H9 (cell line): ENCODE measurements around the gene FANK1. TPM values are rescaled to one million over a fixed set of nuclear protein-coding genes. Genes with fewer than 3 reads are reported as not detected.

Source experiments
- DNase-seq: peaks from one replicate; pipeline ENCODE4 v3.0.0-alpha.2; 2017
- H2AFZ ChIP-seq: one replicate; pipeline ENCODE4 v1.6.1; 2013; ENCODE audit warnings: mild to moderate bottlenecking, low read length, control low read depth, moderate library complexity
- H2AK5ac ChIP-seq: 2 replicates; pipeline ENCODE4 v1.6.1; 2013; ENCODE audit warnings: low read length, control low read depth, mixed read lengths; ENCODE audit not compliant: insufficient read length
- H2BK120ac ChIP-seq: one replicate; pipeline ENCODE4 v1.6.1; 2013; ENCODE audit warnings: low read depth, mild to moderate bottlenecking, low read length, control low read depth, inconsistent platforms; ENCODE audit not compliant: poor library complexity, severe bottlenecking
- H2BK12ac ChIP-seq: 2 replicates; pipeline ENCODE4 v1.6.1; 2013; ENCODE audit warnings: low read length, control low read depth, mixed read lengths, low read depth; ENCODE audit not compliant: insufficient read length
- H2BK15ac ChIP-seq: 2 replicates; pipeline ENCODE4 v1.6.1; 2013; ENCODE audit warnings: low read depth, low read length, control low read depth
- H2BK20ac ChIP-seq: one replicate; pipeline ENCODE4 v1.6.1; 2013; ENCODE audit warnings: low read depth, mild to moderate bottlenecking, low read length, control low read depth, inconsistent platforms; ENCODE audit not compliant: poor library complexity, severe bottlenecking
- H2BK5ac ChIP-seq: 2 replicates; pipeline ENCODE4 v1.6.1; 2013; ENCODE audit warnings: low read length, control low read depth, mixed read lengths; ENCODE audit not compliant: insufficient read length
- H3K14ac ChIP-seq: 2 replicates; pipeline ENCODE4 v1.6.1; 2013; ENCODE audit warnings: low read length, control low read depth; ENCODE audit not compliant: insufficient read depth
- H3K18ac ChIP-seq: 2 replicates; pipeline ENCODE4 v1.6.1; 2013; ENCODE audit warnings: low read depth, mild to moderate bottlenecking, mixed read lengths, low read length, control low read depth; ENCODE audit not compliant: insufficient read length
- H3K23ac ChIP-seq: 2 replicates; pipeline ENCODE4 v1.6.1; 2013; ENCODE audit warnings: low read length, control low read depth, mixed read lengths, low read depth; ENCODE audit not compliant: insufficient read length
- H3K23me2 ChIP-seq: 2 replicates; pipeline ENCODE4 v1.6.1; 2013; ENCODE audit warnings: low read depth, mild to moderate bottlenecking, mixed read lengths, low read length, control low read depth; ENCODE audit not compliant: insufficient read length, poor library complexity, severe bottlenecking
- H3K27ac ChIP-seq: 2 replicates; pipeline ENCODE4 v1.5.1; 2013; ENCODE audit warnings: low read length, control low read depth, mixed read lengths, low read depth; ENCODE audit not compliant: insufficient read length
- H3K27me3 ChIP-seq: 2 replicates; pipeline ENCODE4 v1.6.1; 2013; ENCODE audit warnings: low read length, control low read depth, inconsistent platforms; ENCODE audit not compliant: insufficient read depth
- H3K4ac ChIP-seq: 2 replicates; pipeline ENCODE4 v1.6.1; 2013; ENCODE audit warnings: low read depth, mild to moderate bottlenecking, control low read depth, inconsistent platforms, low read length, moderate library complexity
- H3K4me1 ChIP-seq: 2 replicates; pipeline ENCODE4 v1.6.1; 2013; ENCODE audit warnings: low read length, control low read depth, inconsistent platforms; ENCODE audit not compliant: insufficient read depth
- H3K4me2 ChIP-seq: 2 replicates; pipeline ENCODE4 v1.6.1; 2013; ENCODE audit warnings: low read length, control low read depth, mixed read lengths; ENCODE audit not compliant: insufficient read length, insufficient read depth
- H3K56ac ChIP-seq: 2 replicates; pipeline ENCODE4 v1.6.1; 2013; ENCODE audit warnings: low read depth, mild to moderate bottlenecking, mixed read lengths, low read length, control low read depth; ENCODE audit not compliant: insufficient read length
- H3K79me1 ChIP-seq: 2 replicates; pipeline ENCODE4 v1.6.1; 2013; ENCODE audit warnings: low read depth, mild to moderate bottlenecking, moderate library complexity, low read length, control low read depth, inconsistent platforms; ENCODE audit not compliant: insufficient read depth, poor library complexity, severe bottlenecking
- H3K79me2 ChIP-seq: 2 replicates; pipeline ENCODE4 v1.6.1; 2013; ENCODE audit warnings: low read length, control low read depth, inconsistent platforms; ENCODE audit not compliant: insufficient read depth
- H3K9ac ChIP-seq: 2 replicates; pipeline ENCODE4 v1.6.1; 2013; ENCODE audit warnings: low read length, control low read depth, mixed read lengths; ENCODE audit not compliant: insufficient read length; ENCODE audit errors: extremely low read depth
- H3K9me3 ChIP-seq: one replicate; pipeline ENCODE4 v1.6.1; 2013; ENCODE audit warnings: low read depth, low read length, inconsistent platforms; ENCODE audit not compliant: control insufficient read depth
- H3T11ph ChIP-seq: one replicate; pipeline ENCODE4 v1.6.1; 2013; ENCODE audit warnings: mild to moderate bottlenecking, low read length, control low read depth, inconsistent platforms
- H4K20me1 ChIP-seq: one replicate; pipeline ENCODE4 v1.6.1; 2013; ENCODE audit not compliant: control insufficient read depth, insufficient read length, insufficient read depth
- H4K5ac ChIP-seq: 2 replicates; pipeline ENCODE4 v1.6.1; 2013; ENCODE audit warnings: low read depth, mild to moderate bottlenecking, mixed read lengths, low read length, control low read depth; ENCODE audit not compliant: insufficient read length
- H4K8ac ChIP-seq: replicated peaks from 2 replicates; pipeline ENCODE4 v1.6.1; 2013; ENCODE audit warnings: low read length, control low read depth, mixed read lengths, low read depth; ENCODE audit not compliant: insufficient read length
- H4K91ac ChIP-seq: 2 replicates; pipeline ENCODE4 v1.6.1; 2013; ENCODE audit warnings: low read depth, mild to moderate bottlenecking, moderate library complexity, mixed read lengths, low read length, control low read depth; ENCODE audit not compliant: insufficient read length
- H3K27ac Mint-ChIP-seq, 3 experiments: 2 replicates in 2 of 3; 3 replicates in 1 of 3; pipeline ENCODE4 v1.8.0; 2020 to 2021; ENCODE audit warnings: mixed read lengths in 3 of 3, mild to moderate bottlenecking in 1 of 3, moderate library complexity in 1 of 3
- H3K27me3 Mint-ChIP-seq: 2 replicates; pipeline ENCODE4 v1.8.0; 2021; ENCODE audit warnings: low read depth, mild to moderate bottlenecking, moderate library complexity, mixed read lengths
- H3K36me3 Mint-ChIP-seq, 3 experiments: 2 replicates in 2 of 3; 3 replicates in 1 of 3; pipeline ENCODE4 v1.8.0; 2020 to 2021; ENCODE audit warnings: low read depth in 3 of 3, mixed read lengths in 3 of 3; ENCODE audit not compliant: insufficient read depth in 1 of 3
- H3K4me1 Mint-ChIP-seq, 2 experiments: 2 replicates each; pipeline ENCODE4 v1.8.0; 2020; ENCODE audit warnings: mixed read lengths in 2 of 2
- H3K4me3 Mint-ChIP-seq, 2 experiments: 2 replicates in 1 of 2; 3 replicates in 1 of 2; pipeline ENCODE4 v1.8.0; 2020 to 2021; ENCODE audit warnings: mild to moderate bottlenecking in 2 of 2, mixed read lengths in 2 of 2, moderate library complexity in 1 of 2
- H3K9me3 Mint-ChIP-seq, 2 experiments: 2 replicates in 1 of 2; 3 replicates in 1 of 2; pipeline ENCODE4 v1.8.0; 2020; ENCODE audit warnings: mild to moderate bottlenecking in 2 of 2, mixed read lengths in 2 of 2, moderate library complexity in 1 of 2
- WGBS: extraction: QIAGEN DNeasy Blood & Tissue Kit; methylation state at CpG from one replicate; pipeline ENCODE4 v1.1.7; 2013; ENCODE audit warnings: missing lambda C conversion rate, low lambda C conversion rate, mixed read lengths; ENCODE audit not compliant: insufficient read length; ENCODE audit errors: extremely low coverage; 5-methylcytosine and 5-hydroxymethylcytosine counted together
- total RNA-seq: library from RNA; stranded (reverse); gene quantifications from 2 replicates; pipeline ENCODE4 v1.2.1, GENCODE V29; 2021
- TF ChIP-seq, protein P1 (sequence below): fragments of 200-600 bp; sonication (generic); conservative IDR thresholded peaks from 3 replicates; pipeline ENCODE4 v1.8.0; 2021; ENCODE audit warnings: antibody characterized with exemption, mild to moderate bottlenecking

The FANK1 gene
- total RNA-seq, 1 experiment from 2014 or later, result 0.68 TPM

DNA sequence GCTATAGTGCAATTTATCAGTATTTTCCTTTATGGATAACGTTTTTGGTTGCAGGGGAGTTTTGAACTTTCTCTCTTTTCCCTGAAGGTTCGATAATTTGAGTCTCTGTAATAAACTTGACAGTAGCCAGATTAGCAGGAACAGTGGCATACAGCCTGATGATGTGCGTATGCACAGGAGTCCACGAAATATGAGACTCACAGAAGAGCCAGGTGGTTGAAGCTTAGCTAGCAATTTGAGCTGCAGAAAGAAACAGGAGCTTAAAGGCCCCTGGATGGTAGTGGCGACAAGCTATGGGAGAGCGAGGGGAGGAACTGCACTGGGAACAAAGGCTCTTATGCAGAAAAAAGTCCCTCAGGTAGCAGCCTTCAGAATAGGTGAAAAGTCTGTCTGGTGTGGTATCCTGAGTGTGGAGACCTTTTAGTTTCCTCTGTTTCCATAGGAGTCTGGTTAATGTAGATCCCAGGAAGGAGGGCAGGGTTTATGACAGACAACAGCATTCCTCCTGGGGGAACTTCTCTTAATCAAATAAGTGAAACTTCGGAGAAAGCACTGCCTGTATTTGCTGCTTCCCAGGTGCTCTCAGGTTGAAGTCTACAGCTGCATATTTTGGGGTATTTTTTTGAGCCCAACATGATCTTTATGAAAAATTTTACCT is 32.7 kb downstream of the FANK1 start:
- no peak overlapping the region for H3K56ac ChIP-seq
- H3K9me3 Mint-ChIP-seq, result peaks cover 4 to 5% of the 10 kb centered on the region in 2 experiments
- peaks cover 6% of the 10 kb centered on the region for H3K9me3 ChIP-seq
- H3K14ac ChIP-seq, result no peak overlapping the region
- H3K27ac Mint-ChIP-seq, result no peak overlapping the region
- TF ChIP-seq, protein P1, sequence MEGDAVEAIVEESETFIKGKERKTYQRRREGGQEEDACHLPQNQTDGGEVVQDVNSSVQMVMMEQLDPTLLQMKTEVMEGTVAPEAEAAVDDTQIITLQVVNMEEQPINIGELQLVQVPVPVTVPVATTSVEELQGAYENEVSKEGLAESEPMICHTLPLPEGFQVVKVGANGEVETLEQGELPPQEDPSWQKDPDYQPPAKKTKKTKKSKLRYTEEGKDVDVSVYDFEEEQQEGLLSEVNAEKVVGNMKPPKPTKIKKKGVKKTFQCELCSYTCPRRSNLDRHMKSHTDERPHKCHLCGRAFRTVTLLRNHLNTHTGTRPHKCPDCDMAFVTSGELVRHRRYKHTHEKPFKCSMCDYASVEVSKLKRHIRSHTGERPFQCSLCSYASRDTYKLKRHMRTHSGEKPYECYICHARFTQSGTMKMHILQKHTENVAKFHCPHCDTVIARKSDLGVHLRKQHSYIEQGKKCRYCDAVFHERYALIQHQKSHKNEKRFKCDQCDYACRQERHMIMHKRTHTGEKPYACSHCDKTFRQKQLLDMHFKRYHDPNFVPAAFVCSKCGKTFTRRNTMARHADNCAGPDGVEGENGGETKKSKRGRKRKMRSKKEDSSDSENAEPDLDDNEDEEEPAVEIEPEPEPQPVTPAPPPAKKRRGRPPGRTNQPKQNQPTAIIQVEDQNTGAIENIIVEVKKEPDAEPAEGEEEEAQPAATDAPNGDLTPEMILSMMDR, result no peak
- H3K27me3 ChIP-seq, result no peaks in the 10 kb centered on the region
- H3K9ac ChIP-seq, result no peak overlapping the region
- H3K18ac ChIP-seq, result no peak overlapping the region
- H3K23ac ChIP-seq, result no peak overlapping the region
- no peak overlapping the region for H2BK5ac ChIP-seq
- H3K27me3 Mint-ChIP-seq, result no peaks in the 10 kb centered on the region; the same call in 1 of the 2 replicates
- H3K4me1 Mint-ChIP-seq, result peaks cover 0 to 9% of the 10 kb centered on the region in 2 experiments; a peak in 2 of 4 replicates
- no peak overlapping the region for H4K8ac ChIP-seq
- no peak overlapping the region for H3K4me2 ChIP-seq
- no peak overlapping the region for H2BK12ac ChIP-seq
- no peak for DNase-seq
- no peaks in the 10 kb centered on the region for H3K79me2 ChIP-seq
- no peaks in the 10 kb centered on the region for H4K20me1 ChIP-seq
- H3K79me1 ChIP-seq, result no peaks in the 10 kb centered on the region
- H2BK15ac ChIP-seq, result no peak overlapping the region
- H3K4me1 ChIP-seq, result no peaks in the 10 kb centered on the region
- H3T11ph ChIP-seq, result no peak overlapping the region
- H3K36me3 Mint-ChIP-seq, result peaks cover 0 to 6% (median 0%) of the 10 kb centered on the region in 3 experiments; a peak in 3 of 7 replicates
- no peak overlapping the region for H4K91ac ChIP-seq
- no peak overlapping the region for H3K4ac ChIP-seq
- H3K23me2 ChIP-seq, result no peaks in the 10 kb centered on the region
- no peak overlapping the region for H4K5ac ChIP-seq
- H2AK5ac ChIP-seq, result no peak overlapping the region
- no peak overlapping the region for H2BK120ac ChIP-seq
- H2AFZ ChIP-seq, result no peak overlapping the region
- H2BK20ac ChIP-seq, result no peak overlapping the region
- no peak overlapping the region for H3K4me3 Mint-ChIP-seq
- H3K27ac ChIP-seq, result no peak overlapping the region
- no CpG with 5 or more reads among the region's 7 CpGs for WGBS
